HG03108 (cell line): ENCODE results near the gene PIGU.
A peak's percentile ranks its signal among the peaks of the same experiment; 100 is the strongest.
"Not testable (repeated sequence)": the region's sequence is repeated elsewhere in the genome, so short reads cannot be mapped to it uniquely, and the experiment has no call there.

Experiments
- ATAC-seq: cut with Tn5 transposase; IDR thresholded peaks from one replicate; pipeline ENCODE4 v1.9.1; 2021; ENCODE audit warnings: moderate library complexity; ENCODE audit not compliant: unreplicated experiment

PIGU gene

DNA sequence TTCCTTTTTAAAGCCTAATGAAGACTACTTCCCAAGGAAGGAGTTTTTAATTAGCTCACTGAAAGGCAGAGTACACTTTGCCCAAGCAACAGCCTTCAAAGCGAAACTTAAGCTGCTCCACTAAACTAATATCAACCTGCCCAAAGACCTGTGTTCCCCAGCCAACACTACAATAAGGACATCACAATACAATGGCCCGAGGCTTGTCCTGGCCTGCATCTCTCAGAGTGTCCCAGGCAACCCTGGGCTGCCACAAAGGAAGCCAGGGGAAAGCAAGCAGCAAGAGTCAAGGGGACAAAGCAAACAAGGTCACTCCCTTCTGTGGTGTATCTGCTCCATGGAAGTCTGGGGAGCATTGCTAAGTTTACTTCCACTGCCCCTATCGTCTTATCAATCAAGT is 52.3 kb downstream of the PIGU start:
- no peak for ATAC-seq

DNA sequence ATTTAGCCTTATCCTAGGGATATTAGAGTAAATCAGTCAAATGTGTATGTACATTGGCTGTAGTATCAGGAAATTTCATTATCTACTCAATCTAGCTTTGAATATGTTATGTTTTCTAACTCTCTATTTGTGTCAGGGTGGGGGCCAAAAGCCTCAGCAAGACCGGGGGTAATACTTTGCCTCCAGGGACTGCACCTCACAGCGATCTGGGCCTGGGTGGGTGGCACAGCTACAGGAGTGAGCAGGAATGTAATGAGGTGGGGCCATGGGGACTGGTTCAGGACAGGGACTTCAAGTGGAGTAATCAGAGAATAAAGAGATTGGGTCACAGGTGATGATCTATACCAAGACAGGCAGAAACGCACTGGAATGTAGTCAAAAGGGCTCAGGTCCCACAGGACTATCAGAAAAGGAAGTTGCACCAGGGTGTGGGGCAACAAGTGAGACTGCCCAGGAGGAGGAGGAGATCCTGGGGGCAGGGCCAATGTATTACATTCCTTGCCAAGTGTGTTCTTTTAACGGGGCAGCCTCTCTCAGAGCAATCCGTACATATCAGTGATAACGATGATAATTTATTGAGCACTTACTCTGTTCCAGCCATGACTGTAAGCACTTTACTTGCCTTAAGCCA is 54.0 kb downstream of the PIGU start:
- ATAC-seq: no peak

DNA sequence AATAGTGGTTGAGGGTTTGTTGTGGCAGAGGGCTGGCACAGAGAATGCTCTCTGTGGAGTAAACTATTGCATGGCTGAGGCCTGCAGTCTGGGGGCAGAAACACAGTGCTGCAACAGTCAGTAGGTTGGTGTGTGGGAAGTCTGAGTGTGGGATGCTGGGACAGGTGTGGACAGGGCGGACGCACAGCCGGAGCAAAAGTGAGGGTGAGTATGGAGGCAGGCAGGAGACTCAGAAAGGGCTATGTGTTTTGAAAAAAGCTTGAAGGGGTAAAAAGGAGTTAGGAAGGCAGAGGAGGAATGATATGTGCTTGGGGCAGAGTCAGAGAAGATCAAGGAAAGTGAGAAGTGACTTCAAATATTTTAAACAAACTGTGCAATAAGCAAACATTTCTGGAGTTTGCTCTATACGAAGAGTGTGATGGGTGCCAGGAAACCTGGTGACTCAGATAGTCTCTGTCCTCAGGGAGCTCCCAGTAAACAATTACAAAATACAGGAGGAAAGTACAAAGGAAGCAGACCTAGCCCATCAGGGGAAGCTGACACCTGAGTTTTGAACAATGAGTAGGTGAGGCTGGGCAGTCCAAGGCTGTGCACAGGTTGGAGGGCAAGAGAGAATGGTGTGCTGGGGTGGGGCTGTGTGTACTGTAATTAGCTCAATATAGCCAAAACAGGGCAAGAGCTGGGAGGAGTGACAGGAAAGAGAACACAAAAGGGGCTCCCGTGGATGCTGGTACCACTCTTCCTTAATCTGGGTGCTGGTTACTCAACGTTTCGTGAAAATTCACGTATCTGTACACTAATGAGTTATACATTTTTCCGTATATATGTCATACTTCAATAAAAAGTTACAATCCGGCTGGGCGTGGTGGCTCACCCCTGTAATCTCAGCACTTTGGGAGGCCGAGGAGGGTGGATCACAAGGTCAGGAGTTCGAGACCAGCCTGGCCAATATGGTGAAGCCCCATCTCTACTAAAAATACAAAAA is 55.2 kb downstream of the PIGU start:
- ATAC-seq: no peak

DNA sequence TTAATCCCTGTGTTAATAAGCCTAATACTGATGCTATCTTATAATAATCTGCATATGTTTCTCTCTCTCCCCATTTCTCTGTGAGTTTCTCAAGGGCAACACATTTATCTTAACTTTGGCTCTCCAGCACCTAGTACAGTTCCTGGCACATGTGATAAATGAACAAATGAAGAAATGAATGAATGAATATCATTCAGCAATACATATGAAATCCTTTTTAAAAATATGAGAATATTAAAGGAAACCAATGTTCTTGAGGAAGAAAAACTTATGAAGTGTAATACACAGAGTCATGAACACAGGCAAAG is 55.9 kb downstream of the PIGU start:
- no peak for ATAC-seq

DNA sequence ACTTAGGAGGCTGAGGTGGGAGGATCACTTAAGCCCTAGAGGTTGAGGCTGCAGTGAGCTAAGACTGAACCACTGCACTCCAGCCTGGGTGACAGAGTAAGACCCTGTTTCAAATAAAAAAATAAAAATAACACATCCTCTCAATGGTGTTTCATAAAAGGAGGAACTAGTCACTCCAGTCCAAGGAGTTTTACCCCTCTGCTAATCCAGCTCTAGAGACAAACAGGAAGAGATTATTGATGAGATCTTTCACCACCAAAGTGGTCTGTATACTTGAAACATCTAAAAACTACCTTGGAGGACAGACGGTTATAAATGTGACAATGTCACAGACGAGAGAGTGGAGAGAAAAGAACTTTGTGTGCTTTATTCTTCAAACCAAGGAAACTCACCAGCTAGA is 58.2 kb downstream of the PIGU start:
- ATAC-seq: no peak

DNA sequence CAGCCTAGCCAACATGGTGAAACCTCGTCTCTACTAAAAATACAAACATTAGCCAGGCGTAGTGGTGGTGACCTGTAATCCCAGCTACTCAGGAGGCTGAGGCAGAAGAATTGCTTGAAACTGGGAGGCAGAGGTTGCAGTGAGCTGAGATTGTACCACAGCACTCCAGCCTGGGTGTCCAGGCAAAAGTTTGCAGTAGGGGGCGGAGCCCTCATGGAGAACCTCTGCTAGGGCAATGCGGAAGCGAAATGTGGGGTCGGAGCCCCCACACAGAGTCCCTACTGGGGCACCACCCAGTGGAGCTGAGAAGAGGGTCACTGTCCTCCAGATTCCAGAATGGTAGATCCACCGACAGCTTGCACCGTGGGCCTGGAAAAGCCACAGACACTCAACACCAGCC is 60.0 kb downstream of the PIGU start:
- ATAC-seq: not testable (repeated sequence)

DNA sequence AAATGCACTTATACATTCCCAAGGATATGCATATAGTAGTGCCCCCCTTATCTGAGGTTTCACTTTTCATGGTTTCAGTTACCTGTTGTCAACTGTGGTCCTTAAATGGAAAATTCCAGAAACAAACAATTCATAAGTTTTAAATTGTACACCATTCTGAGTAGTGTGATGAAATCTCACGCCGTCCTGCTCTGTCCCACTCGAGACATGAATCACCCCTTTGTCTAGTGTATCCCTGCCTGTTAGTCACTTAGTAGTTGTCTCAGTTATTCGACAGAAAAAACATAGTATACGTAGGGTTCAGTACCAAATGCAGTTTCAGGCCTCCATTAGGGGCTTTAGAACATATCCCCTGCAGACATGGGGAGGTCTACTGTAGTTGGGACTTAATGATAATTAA is 61.4 kb downstream of the PIGU start:
- ATAC-seq: no peak

DNA sequence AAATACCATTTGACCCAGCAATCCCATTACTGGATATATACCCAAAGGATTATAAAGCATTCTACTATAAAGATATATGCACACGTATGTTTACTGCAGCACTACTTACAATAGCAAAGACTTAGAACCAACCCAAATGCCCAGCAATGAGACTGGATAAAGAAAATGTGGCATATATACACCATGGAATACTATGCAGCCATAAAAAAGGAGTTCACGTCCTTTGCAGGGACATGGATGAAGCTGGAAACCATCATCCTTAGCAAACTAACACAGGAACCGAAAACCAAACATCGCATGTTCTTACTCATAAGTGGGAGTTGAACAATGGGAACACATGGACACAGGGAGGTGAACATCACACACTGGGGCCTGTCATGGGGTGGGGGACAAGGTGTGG is 64.9 kb downstream of the PIGU start:
- ATAC-seq: not testable (repeated sequence)

DNA sequence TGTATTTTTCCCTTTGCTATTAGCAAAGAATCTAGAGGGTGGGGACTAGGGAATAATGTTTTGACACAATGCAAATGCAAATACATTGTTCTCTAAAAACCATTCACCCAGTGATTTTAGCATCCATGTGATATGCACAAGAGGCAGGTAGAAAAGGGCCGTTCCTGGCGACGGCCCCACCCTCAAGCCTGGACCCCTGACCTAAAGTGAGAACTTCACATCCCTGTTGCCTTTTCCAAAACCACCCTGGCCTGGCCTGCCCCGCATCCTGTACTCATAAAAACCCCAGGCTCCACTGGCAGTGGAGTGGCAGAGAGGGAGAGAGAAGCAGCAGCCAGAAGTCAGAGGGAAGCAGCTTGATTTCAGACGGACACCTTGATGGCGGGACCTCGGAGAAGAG is 69.8 kb downstream of the PIGU start:
- ATAC-seq: no peak

DNA sequence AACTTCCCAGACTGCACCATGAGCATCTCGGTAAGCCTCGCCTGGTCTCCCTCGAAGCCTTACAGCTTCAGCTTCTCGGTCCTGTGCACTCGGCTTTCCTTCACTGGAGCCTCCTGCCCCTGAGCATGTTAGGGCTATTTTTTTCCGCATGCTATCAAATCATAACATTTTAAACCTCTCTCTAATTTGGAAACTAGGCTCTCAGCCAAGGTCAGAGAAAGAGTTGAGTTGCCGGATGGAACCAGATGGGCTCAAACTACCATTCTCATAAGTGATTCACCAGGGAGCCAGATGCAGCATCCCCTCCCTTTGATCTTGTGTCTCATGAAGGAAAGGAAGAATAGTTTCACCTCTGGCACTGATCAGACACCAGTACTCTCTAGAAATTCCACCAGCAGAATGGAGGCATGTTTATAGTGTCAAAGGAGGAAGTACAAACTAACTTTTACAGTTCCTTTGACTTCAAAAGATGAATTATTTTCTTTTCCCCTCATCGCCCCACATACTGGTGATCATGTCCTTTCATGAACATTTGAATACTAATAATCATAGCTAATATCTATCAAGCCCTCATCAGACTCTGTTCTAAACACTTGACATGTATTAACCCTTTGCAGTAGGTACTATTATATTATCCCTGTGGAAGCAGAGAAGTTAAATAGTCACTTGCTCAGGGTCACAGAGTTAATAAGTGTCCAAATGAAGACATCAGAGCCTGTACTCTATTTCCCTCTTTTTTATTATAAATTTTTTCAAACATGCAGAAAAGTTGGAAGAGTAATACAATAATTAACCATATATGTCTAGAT is 71.7 kb downstream of the PIGU start:
- ATAC-seq: no peak

DNA sequence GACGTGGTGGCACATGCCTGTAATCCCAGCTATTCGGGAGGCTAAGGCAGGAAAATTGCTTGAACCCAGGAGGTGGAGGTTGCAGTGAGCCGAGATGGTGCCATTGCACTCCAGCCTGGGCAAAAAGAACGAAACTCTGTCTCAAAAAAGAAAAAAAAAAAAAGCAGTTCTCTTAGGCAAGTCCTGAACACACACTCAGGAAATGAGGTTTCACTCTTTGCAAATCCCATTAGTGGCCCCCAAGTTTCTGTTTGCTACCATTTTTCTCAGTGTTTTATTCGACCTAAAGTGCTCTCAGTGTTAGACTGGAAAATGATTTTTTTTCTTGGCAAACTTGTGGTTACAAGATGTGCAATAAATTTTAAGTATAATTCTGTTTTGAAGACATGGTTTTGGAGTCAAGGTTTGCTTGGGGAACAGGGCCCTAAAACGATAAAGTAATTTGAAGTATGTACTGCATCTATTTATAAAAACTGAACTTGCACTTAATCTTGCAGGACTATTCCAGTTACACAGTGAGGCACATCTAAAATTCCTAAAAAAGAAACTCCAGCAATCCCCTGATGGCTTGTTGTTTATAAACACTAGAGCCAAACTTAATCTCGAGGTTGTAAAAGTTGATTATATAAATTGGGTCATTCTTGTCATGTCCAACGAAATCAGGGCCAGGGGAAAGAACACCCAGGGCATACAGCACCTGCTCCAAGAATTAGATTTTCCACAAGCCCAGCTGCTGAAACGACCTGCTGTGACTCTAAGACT is 75.8 kb downstream of the PIGU start:
- no peak for ATAC-seq

DNA sequence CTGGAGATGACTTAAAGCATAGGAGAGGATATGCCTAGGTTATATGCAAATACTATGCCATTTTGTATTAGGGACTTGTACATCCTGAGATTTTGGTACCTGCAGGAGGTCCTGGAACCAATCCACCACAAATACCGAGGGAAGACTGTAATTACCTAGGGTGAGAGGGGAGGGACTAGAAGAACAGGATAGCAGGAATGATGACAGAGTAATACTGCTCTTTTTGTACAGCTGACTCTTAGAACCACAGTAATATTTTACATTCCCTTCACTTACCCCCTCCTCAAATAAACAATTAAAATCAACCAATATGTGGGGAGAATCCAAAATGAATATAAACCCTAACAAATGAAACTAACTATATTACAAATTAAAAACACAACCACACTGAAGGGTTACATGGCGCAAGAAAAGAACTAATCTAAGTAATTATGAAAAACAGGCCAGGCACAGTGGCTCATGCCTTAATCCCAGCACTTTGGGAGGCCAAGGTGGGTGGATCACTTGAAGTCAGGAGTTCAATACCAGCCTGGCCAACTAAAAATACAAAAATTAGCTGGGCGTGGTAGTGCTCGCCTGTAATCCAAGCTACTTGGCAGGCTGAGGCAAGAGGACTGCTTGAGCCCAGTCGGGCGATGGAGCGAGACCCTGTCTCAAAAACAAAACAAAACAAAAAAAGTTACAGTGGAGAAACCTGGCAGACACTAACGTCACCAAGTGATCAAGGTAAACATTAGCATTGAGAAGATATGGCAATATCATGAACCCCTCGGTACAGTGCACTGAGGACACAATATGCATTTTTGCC is 81.3 kb downstream of the PIGU start:
- no peak for ATAC-seq

DNA sequence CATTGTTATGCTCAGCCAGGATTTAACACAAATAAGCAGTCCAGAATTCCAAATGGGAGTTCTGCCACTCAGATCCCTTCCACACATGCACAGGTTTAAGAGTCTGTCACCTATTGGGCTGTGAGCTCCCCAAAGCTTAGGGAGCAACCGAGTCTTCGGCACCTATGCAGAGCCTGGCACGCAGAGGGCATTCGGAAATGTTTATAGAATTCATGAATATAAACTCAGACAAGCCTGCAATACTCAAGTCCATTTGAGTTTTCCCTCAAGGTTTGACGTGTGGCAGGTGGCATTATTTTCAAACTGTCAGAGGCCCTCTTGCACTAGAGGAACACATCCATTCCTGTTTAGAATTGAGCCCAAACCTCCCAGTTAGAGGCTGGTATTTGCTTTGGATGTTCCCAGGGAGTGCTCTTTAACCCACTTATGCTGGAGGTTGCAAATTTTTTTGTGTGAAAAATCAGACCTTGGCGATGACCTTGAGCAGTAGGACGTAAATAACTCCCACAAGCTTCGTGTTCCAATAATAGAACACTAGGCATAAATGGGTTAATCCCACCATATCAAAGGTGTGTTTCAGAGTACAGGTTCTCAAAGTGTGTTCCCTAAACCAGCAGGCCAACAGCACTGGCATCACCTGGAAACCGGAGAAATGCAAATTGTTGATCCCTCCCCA is 90.3 kb downstream of the PIGU start:
- no peak for ATAC-seq

DNA sequence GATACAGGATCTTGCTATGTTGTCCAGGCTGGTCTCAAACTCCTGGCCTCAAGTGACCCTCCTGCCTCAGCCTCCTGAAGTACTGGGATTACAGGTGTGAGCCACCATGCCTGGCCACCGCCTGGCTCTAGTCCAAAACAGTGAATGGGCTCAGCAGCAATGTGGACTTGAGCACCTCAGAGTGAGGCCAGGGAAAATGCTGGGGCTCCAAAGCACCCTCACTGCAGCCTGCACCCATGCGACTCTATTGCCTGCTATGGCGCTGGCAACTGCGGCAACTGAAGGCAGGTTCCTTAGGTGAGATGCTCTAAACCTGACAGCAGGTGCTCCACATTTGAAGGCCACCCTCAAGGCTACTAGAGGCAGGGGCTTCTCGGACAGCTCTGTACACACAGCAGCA is 91.9 kb downstream of the PIGU start:
- no peak for ATAC-seq

DNA sequence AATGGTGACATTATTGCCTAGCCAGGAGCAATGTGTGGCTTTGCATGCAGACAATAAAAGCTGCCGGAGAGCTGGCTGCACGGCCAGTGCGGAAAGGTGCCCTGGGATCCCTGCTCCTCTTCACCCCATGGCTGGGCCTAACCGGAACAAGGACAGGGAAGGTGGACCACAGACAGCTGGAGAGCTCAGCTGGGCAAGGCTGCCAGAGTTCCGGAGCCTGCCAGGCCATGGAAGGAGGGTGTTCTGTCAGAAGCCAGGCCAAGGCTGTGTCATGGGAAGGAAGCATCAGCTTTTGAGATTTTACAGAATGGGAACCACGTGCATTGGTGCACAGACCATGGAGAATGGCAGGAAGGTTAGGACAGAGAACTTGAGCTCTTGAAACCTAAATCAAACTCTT is 93.3 kb downstream of the PIGU start:
- ATAC-seq: no peak

DNA sequence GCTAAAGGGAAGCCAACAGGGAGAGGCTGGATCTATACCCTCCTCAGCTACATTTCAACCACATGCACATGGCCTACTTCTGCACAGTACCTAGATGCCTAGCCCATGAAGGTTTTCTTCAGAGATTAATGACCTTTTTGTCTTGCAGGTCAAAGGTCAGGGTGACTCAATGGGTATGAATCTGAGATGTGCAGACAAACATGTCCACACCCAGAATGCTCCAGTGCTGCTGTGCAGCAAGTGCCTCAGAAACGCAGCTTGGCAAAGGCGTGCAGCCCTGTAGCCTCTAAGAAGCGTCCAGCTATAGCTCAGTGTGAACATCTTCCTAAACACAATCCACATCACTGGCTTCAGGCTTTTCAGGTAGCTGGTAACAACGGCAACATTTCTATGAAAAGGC is 94.0 kb downstream of the PIGU start:
- ATAC-seq: no peak

DNA sequence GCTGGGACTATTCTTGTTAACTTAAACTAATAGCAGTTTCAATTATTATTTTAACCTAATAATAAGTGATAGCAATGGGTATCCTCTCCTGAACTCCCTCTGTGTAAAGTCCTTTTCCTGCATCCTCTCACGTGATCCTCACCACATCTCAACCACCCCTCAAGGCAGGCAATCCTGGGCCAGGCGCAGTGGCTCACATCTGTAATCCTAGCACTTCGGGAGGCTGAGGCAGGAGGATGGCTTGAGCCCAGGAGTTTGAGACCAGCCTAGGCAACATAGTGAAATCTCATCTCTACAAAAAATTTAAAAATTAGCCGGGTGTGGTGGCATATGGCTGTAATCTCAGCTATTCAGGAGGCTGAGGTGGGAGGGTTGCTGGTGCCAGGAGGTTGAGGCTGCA is 94.7 kb downstream of the PIGU start:
- ATAC-seq: no peak

DNA sequence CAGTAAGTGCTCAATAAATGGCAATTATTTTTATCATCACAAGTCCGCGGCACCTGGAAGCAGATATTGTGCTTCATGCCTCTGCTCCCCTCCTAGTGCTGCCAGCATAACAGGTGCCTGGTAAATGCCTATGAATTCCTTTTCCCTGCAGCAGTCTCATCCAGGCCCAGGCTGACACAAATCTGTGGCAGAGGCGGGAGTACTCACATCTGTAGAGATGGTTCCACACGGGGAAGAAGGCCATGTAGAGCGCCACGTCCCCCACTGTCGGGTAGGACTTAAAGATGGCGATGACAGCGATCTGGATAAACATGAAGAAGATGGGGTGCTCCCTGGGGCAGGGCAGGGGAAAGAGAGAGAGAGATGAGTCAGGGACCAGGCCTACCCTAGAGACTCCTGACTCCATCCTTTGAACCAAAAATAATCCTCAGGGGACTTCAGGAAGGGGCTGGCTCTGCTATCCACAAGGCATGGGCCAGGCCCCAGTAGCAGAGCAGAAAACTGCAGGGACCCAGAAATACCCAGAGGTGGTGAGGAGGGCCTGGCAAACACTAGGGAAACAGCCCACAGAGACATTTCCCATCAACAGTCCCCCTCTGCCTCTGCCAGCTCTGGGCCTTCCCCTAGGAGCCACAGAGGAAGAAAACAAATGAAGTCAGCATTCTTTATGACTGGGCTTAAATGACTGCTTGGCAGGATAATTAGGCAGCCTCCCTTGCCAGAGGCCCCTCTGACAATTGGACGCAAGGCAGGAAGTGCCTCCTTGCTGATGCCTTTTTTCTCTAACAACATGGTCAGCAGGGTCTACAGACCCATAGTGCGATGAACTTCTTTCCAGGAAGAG is 95.3 kb downstream of the PIGU start:
- ATAC-seq: peak; percentile 44
